GM12874 (cell line): Measurements from ENCODE around the gene TP53I11.

Experiments
- CTCF ChIP-seq: IDR thresholded peaks from 2 replicates; pipeline ENCODE4 v1.5.1; 2011; ENCODE audit warnings: low read depth, mild to moderate bottlenecking, control low read depth, low read length, moderate library complexity; ENCODE audit not compliant: insufficient read depth

The TP53I11 gene

GRCh38 chr11:44954051-44954906 is 3.6 kb upstream of the TP53I11 start:
- TF ChIP-seq CTCF: no peak

- TF ChIP-seq CTCF: no peak
Observed at GRCh38 chr11:44952500-44953260, 2.0 kb upstream of the TP53I11 start.

GRCh38 chr11:44952082-44952481 is 1.4 kb upstream of the TP53I11 start:
- TF ChIP-seq CTCF: no peak

GRCh38 chr11:44950031-44950624 is 555 bp downstream of the TP53I11 start:
- no peak for TF ChIP-seq CTCF

GRCh38 chr11:44949160-44950030 is 1.3 kb downstream of the TP53I11 start:
- peak; percentile 23; the same call in 1 of the 2 replicates for TF ChIP-seq CTCF

- TF ChIP-seq CTCF: no peak
Observed at GRCh38 chr11:44948155-44948554, 2.5 kb downstream of the TP53I11 start.
